GM19324 (cell line): ENCODE data around the gene FAM210B.
A peak's percentile ranks its signal among the peaks of the same experiment; 100 is the strongest.
"Not testable (repeated sequence)": the region's sequence is repeated elsewhere in the genome, so short reads cannot be mapped to it uniquely, and the experiment has no call there.

Experiments used
- ATAC-seq: cut with Tn5 transposase; IDR thresholded peaks from one replicate; pipeline ENCODE4 v1.9.1; 2021; ENCODE audit warnings: mild to moderate bottlenecking, moderate library complexity; ENCODE audit not compliant: unreplicated experiment, low FRiP score

FAM210B gene, protein sequence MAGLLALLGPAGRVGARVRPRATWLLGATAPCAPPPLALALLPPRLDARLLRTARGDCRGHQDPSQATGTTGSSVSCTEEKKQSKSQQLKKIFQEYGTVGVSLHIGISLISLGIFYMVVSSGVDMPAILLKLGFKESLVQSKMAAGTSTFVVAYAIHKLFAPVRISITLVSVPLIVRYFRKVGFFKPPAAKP

DNA sequence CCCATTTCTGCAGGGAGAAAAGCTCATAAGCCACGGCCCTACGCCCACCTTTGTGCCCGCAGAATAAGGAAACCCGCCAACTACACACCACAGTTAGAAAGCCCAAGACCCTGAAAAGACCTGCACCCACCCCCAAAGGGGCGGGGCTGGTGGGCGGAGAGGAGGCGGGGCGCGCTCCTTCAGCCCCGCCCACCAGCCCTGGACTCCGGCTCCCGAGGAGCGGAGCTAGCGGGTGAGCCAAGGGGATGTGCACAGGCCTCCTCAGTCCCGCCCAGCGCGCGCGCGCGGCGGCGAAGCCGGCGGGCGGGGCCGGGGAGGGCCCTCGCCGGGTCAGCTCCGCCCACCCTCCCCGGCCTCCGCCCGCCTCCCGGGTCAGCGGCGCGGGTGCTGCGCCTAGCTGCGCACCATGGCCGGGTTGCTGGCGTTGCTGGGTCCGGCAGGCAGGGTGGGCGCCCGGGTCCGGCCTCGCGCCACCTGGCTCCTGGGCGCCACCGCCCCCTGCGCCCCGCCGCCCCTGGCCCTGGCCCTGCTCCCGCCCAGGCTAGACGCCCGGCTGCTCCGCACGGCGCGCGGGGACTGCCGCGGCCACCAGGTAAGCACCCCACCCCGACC, at the start of gene FAM210B:
TSS of gene FAM210B (plus strand) at position 375 of the 612 bp plus-strand sequence. CDS start at position 407, 32 bp downstream.
- peak; percentile 98 for ATAC-seq

DNA sequence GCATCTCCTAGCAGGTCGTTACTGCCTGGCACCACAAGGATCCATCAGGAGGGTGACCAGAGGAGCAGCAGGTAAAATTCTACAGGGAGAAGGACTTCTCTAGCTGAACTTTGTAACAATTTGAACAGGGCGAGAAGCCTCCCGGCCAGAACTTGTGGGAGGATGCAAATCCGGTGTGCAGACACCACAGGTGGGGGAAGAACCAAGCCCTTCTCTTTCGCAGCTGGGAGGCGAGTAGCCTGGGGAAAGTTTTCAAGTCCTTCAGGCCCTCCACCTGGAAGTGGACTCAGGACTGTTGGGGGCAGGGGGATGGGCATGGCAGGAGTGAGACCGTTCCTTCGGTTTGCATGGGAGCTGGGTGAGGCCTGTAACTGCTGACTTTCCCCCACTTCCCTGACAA, 42.7 kb upstream of the FAM210B start:
- ATAC-seq, result no peak

DNA sequence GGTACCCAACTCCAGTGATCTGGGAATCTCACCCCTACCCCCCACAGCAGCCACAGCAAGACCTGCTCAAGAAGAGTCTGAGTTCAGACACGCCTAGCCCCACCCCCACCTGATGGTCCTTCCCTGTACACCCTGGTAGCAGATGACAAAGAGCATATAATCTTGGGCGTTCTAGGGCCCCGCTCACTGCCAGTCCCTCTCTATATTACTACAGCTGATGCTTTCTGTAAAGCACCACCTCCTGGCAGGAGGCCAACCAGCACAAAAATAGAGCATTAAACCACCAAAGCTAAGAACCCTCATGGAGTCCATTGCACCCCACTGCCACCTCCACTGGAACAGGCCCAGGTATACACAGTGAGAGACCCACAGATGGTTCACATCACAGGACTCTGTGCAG, 42.3 kb upstream of the FAM210B start:
- ATAC-seq, result no peak

DNA sequence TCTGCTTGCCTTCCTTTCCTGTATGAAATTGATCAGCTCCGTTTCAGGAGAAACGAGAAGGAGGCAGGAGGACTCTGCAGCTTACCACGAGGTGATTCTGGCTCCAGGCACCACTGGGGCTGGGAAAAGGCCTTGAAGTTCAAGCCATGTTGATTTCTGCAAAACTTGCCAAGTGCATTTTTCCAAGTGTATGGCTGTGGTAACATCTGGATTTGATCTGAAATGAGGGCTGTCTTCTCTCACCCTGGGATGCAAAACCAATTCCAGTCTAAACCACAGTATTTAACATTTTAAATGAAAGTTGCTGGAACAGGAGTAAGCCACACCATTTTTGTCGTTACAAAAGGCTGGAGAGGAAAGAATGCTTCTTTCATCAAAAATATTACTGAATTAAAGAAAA, 36.1 kb upstream of the FAM210B start:
- ATAC-seq, result no peak

DNA sequence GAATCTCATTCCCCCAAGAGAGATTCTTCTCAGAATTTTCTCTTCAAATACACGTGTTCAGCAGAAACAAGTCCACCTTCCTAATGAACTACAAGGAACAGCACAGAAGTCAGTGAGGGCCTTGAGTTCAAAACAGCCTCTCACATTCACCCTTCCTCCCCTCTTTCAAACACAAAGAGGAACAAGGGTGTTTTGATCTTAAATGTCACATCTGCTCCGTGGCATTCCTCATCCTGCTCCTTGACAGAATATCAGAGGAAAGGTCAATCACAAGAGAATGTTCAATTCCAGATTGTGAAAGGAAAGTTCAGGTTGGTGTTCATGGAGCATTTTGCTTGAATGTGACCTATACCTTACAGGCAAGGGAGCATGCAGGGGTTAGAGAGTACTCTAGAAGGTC, 35.6 kb upstream of the FAM210B start:
- ATAC-seq, result no peak

DNA sequence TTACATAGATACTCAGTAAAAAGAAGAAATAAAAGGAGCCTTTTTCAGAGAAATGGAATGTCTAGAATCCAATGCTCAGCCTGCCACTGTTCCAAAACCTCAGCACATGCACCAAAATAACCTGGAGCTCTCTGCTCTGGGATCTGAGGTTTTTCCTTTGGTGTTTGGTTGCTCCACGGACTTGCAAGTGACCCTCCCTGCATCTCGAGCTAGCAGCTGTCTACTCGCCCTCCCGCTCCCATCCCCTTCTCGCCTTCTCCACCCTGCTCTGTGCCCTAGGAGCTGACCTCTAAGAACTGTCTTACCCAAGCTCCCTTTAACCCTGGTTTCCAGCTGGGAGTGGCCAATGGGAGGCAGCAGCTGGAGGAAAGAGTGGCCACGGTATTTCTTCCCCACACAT, 35.1 kb upstream of the FAM210B start:
- no peak for ATAC-seq

DNA sequence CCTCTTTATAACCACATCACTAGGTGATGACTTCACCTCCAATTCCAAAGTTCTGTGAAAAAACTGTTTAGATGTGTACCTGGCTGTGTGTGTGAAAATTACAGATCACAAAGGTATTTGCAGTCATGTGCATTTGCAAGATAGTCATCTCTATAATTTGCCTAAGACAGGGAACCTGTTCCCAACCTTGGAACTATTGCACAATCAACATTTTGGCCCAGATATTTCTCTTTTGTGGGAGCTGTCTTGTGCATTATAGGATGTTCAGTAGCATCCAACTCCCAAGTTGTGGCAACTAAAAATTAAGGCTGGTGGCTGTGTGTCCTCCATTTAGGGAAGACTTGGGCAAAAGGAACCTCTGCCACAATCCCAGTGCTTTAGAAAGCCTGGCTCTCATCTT, 34.0 kb upstream of the FAM210B start:
- no peak for ATAC-seq

DNA sequence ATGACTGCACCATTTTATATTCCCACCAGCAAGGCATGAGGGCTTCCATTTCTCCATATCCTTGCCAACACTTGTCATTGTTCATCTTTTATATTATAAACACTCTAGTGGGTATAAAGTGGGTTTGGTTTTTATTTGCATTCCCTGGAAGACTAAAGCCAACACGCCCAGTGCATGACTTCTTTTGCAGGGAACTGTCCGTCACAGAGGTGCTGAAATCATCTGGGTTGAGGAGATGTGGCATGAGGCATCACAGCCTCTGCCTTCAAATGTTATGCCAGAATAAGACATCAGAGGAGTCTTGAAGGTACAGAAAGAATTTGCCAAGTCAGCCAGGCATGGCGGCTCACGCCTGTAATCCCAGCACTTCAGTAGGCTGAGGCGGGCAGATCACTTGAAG, 29.9 kb upstream of the FAM210B start:
- ATAC-seq, result no peak

DNA sequence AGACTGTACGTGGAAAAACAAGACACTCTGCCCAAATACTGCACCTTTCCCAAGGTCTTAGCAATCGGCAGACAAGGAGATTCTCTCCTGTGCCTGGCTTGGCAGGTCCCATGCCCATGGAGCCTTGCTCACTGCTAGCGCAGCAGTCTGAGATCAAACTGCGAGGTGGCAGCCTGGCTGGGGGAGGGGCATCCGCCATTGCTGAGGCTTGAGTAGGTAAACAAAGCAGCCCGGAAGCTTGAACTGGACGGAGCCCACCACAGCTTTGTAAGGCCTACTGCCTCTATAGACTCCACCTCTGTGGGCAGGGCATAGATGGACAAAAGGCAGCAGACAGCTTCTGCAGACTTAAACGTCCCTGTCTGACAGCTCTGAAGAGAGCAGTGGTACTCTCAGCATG, 22.1 kb upstream of the FAM210B start:
- not testable (repeated sequence) for ATAC-seq

DNA sequence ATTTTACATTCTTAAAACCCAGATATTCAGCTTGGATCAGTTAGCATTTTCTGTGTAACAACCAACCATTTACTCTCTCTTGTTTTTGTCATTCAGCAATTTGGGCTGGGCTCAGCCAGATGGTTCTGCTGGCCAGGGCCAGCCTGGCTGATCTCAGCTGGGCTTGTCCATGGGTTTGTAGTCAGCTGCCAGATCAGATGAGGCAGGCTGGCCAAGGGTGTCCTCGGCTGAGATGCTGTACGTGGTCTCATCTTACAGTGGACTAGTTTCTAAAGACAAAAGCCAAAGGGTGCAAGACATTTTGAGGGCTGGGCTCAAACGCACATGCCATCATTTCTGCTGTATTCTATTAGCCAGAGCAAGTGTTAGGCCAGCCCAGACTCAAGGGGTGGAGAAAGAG, 16.0 kb upstream of the FAM210B start:
- ATAC-seq, result no peak

DNA sequence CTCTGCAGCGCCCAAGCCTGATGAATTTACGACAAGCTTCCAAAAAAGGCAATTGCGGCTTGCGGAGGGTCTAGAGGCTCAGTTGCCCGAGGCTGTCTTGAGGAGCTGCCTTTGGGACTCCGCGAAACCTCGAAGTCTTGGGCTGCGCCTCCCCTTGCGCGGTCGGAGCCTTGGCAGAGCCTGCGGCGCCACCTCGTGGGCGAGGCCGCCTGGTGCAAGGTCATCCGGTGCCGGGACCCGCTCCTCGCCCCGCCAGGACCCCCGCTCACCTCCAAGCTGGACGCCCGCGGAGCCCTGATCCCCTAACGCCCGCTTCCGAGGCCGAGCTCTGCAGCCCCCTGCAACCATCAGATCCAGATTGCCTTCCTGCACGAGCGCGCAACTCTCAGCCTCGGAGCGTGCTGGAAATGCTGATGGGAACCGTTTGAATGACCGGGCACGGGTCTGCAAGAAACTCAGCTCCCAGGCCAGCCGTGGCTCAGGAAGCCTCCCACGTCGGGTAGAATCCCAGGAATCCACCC, 14.9 kb upstream of the FAM210B start:
- no peak for ATAC-seq

DNA sequence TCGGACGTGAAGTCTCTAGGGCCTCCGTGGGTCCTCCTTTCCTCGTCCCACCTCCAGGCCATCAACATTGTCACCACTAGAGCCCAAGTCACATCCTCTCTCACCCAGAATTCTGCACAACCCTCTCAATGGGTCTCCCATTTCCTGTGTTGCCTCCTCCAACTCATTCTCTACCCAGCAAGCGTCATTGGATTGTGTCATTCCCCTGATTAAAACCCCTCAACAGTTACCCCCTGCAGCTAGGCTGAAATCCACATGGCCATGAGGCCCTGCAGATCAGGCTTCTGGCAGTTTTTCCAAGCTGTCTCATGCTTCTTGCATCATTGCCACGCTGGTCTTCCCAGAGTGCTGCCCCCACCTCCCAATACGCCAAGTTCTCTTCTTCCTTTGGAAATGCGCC, 12.9 kb upstream of the FAM210B start:
- ATAC-seq, result no peak

DNA sequence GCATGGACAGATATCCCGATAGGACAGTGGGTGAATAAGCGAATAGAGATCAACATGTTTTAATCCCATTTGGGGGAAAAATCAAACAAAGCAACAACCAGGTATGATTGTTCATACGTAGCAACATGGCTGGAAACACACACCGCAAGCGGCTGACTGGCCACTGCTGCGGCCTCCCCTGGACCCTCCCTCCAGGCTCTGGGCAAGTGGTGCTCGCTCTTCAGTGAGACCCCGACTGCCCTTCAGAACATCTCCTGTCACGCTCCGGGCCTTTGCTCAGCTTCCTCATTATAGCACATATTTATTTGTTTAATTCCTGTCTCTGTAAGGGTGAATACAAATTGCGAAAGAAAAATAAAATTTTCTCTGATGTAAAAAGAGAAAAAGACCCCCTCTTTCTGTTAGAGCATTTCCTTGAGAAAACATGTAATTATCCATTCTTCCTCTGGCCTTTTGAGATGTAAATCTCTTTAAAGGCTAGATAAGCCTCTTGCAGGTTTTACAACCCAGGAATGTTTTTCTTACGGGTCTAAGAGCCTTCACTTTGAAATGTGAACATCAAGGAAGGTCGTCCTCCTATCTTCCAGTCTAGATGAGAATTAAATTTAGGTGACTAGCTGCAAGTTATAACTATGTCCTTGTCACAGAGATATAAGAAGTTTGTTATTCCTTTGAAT, 11.0 kb upstream of the FAM210B start:
- no peak for ATAC-seq

DNA sequence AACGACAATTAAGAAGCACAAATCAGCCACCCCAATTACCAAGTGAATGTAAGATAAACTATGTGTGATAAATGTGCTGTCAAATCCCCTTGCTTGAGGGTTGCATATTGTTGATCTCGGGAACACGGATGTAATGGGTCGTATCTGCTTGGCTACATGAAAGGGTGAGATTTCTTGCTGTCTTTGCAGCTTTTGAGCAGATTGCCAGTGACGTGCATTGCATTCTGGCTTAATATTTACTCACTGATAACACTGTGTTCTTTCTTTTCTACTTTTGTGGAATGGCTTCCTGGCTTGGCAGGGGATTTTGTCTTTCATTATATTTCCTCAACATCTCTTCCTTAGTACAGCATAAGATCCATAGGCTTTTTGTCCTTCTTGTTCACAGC, 10.5 kb upstream of the FAM210B start:
- ATAC-seq, result no peak

DNA sequence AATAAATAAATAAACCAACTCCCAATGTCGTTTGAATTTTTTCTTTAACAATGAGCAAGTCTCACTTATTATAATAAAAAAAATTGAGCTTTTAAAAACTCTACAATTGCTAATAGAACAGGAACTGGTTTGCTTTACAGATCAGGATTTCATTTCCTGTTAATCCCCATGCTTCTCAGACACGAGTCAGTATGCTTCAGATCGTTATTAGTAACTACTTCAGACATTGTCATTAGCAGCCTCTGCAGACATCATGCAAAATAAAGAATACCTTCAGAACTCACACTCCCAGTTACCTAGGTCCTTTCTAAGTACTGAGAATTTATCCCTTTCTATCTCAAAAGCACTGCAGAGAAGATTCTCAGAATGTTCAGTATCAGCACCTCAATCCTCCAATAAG, 10.0 kb upstream of the FAM210B start:
- no peak for ATAC-seq

DNA sequence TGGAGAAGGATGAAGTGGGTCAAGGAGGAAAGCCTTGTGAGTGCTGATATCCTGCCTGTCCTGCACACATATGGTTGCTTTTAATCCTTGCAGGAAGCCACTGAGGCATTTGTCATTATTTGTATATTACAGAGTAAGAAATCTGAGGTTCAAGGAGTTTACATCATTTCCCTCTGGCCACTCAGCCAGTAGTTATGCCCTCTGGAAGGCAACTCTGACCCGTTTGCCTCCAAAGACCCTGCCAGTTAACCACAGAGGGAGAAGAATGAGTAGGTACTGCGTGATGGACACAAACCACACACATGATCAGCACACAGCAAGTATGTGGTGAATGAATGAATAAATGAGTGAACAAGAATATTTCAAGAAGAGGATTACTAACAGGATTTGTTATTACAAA, 7.9 kb upstream of the FAM210B start:
- no peak for ATAC-seq

DNA sequence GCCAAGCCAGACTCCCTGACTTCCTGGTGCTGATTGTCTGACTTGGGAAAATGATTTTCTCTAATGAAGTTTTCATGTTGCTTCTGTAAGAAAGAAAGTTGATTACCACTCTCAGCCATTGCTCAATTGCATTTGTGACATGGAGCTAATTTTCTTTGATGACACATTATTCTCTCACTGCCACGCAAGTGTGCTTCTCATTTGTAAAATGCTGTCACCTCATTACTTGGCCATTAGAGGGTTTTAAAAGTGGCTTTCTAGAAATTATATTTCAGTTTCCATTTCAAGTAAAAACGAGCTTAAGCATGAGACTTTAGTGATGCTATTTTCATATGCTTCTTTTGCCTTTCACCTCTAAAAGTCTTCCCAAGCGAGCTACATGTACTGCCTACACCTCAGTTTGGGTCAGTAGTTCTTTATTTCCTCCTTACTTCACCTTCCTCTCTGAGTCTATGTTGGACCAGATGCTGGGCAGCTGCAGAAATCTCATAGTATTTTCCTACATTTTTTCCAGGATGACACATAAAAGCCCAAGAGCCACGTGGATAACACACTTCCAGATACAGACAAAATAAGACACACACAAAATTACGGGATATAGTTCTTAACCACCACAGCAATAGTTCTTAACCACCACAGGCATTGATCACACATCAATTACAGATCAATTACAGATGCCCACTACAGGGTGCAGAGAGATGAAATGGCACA, 6.3 kb upstream of the FAM210B start:
- ATAC-seq, result no peak

DNA sequence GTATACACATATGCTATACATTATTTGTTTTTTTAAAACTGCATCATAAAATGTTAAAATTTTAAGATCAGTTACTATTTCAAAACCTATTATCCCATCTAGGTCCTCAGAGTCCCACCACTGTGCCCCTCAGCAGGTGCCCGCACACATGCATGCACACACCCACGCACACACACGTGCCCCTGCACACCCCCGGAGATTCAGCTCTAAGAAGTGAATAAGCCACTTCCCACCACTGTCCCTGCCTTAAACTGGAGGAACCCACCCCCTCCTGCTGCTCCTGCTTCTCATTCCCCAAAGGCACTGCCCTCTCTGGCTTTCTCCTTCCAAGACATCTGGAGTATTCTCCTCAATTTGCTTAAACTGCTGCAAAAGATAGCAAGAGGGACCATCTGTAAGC, 5.4 kb upstream of the FAM210B start:
- ATAC-seq, result no peak

DNA sequence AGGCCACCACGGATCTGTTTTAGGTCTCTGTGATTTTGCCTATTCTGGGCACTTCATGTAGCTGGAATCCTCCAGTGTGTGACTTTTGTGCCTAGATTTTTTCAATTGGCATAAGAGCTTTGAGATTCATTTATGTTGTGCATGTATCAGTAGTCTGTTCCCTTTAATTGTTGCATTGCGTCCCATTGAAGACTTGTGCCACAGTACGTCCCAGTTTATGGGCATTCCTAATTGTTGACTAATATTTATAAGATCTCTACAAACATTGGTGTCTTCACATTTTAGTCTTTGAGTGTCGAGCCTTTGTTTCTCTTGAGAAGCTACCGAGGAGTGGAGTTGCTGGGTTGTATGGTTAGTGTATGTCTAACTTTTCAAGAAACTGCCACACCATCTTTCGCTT, 704 bp upstream of the FAM210B start:
- no peak for ATAC-seq

DNA sequence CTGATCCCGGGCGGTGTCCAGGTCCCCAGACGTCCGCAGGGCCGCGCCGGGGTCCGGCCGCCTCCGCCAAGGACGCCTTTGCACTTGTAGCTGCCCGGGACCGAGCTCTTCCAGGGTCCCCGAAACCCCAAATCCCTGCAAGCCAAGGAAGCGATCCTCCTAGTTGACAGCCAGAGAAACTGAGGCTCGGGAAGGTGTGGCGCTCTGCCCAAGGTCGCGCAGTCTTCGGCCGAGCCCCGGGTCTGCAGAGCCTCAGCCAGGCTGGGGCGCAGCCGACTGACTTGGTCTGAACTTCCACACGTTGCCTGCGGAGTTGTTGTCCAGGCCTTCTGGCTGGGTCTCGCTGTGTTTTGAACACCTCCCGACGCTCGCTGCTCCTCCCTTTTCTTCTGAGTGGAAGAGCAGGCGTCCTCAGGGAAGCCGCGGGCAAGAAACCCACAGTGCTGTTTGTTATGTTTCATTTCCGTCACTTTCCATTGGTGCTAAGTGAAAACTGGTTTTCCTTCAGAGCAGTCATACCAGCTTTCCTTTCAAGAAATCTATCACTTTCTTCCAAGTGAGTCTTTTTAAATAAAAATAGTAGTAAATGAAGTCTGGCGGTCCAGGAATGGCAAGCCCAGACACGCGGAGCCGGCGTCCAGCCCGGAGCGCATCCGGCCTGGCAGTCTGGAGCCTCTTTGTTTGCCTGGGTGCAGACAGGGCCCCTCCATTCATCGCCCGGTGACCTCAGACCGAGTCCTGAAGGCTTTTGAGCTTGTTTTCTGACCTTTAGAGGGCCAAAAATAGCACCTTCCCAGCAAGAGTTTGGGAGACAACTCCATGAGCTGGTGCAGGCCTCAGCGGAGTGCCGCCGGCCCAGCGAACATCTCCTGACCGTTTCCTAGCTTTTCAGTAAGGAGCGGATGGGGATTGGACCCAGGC, 698 bp downstream of the FAM210B start:
- peak; percentile 15 for ATAC-seq
